HEK293 (cell line): ENCODE results near the gene FLVCR1.
A peak's percentile ranks its signal among the peaks of the same experiment; 100 is the strongest.
"Not testable (repeated sequence)": the region's sequence is repeated elsewhere in the genome, so short reads cannot be mapped to it uniquely, and the experiment has no call there.

Experiments used
- CTCF ChIA-PET: fragments of 350-600 bp; formaldehyde crosslinking; extraction: SDS; loops from one replicate; lab custom pipeline; 2021; ENCODE audit warnings: antibody characterized with exemption; lab: Yijun Ruan, JAX
- POLR2A ChIA-PET: fragments of 300-600 bp; formaldehyde crosslinking; extraction: SDS; loops from one replicate; lab custom pipeline; 2020; ENCODE audit warnings: antibody characterized with exemption, inconsistent platforms; lab: Yijun Ruan, JAX
- H3K27ac ChIP-seq: fragments of 200-500 bp; sonication (Bioruptor generic); 2 replicates; pipeline ENCODE4 v1.5.1; 2014; ENCODE audit warnings: low read depth, low read length, control low read depth, inconsistent platforms; ENCODE audit errors: extremely low read depth
- H3K36me3 ChIP-seq, 2 experiments: fragments of 200-500 bp in 1 of 2; sonication (Bioruptor generic) in 1 of 2; 1 replicate in 1 of 2; 2 replicates in 1 of 2; pipeline ENCODE4 v1.5.1; 2014 to 2017; ENCODE audit warnings: inconsistent platforms in 2 of 2, low read length in 2 of 2; ENCODE audit not compliant: control insufficient read depth in 2 of 2, insufficient read depth in 1 of 2
- H3K4me1 ChIP-seq: fragments of 200-500 bp; sonication (Bioruptor generic); 2 replicates; pipeline ENCODE4 v1.5.1; 2014; ENCODE audit warnings: mild to moderate bottlenecking, low read length, inconsistent platforms; ENCODE audit not compliant: control insufficient read depth, insufficient read depth
- H3K4me3 ChIP-seq: 2 replicates; pipeline ENCODE4 v1.5.1; 2011; ENCODE audit warnings: low read depth, mild to moderate bottlenecking, control low read depth, low read length, moderate library complexity
- H3K9me3 ChIP-seq: fragments of 200-500 bp; sonication (Bioruptor generic); 2 replicates; pipeline ENCODE4 v1.5.1; 2014; ENCODE audit warnings: low read depth, low read length, inconsistent platforms; ENCODE audit not compliant: control insufficient read depth, insufficient read depth
- BCL11A ChIP-seq: fragments of 450-650 bp; formaldehyde crosslinking; IDR thresholded peaks from 2 replicates; pipeline ENCODE4 v1.5.1; 2016; ENCODE audit warnings: low read depth, missing biosample characterization, missing genetic modification characterization
- FEZF1 ChIP-seq: fragments of 450-650 bp; formaldehyde crosslinking; IDR thresholded peaks from 2 replicates; pipeline ENCODE4 v1.5.1; 2016; ENCODE audit warnings: missing biosample characterization, missing genetic modification characterization
- REST ChIP-seq: fragments of 450-650 bp; formaldehyde crosslinking; IDR thresholded peaks from 2 replicates; pipeline ENCODE4 v1.5.1; 2016; ENCODE audit warnings: missing biosample characterization, missing genetic modification characterization
- ZNF138 ChIP-seq: fragments of 450-650 bp; formaldehyde crosslinking; IDR thresholded peaks from 2 replicates; pipeline ENCODE4 v1.5.1; 2016; ENCODE audit warnings: missing biosample characterization, missing genetic modification characterization, borderline replicate concordance
- ZNF140 ChIP-seq: fragments of 450-650 bp; formaldehyde crosslinking; IDR thresholded peaks from 2 replicates; pipeline ENCODE4 v1.5.1; 2016; ENCODE audit warnings: missing biosample characterization, missing genetic modification characterization
- ZNF202 ChIP-seq: fragments of 450-650 bp; formaldehyde crosslinking; IDR thresholded peaks from 2 replicates; pipeline ENCODE4 v1.5.1; 2016; ENCODE audit warnings: missing biosample characterization, missing genetic modification characterization, borderline replicate concordance
- ZNF362 ChIP-seq: fragments of 450-650 bp; formaldehyde crosslinking; IDR thresholded peaks from 2 replicates; pipeline ENCODE4 v1.5.1; 2016; ENCODE audit warnings: missing biosample characterization, missing genetic modification characterization
- ZNF514 ChIP-seq: fragments of 450-650 bp; formaldehyde crosslinking; IDR thresholded peaks from 2 replicates; pipeline ENCODE4 v1.5.1; 2016; ENCODE audit warnings: missing biosample characterization, missing genetic modification characterization
- ZNF596 ChIP-seq: fragments of 450-650 bp; IDR thresholded peaks from 2 replicates; pipeline ENCODE4 v1.5.0; 2018; ENCODE audit warnings: missing biosample characterization, mild to moderate bottlenecking, missing genetic modification characterization, moderate library complexity
- ZNF600 ChIP-seq: fragments of 450-650 bp; formaldehyde crosslinking; IDR thresholded peaks from 2 replicates; pipeline ENCODE4 v1.5.1; 2016; ENCODE audit warnings: missing biosample characterization, missing genetic modification characterization
- ZNF792 ChIP-seq: fragments of 450-650 bp; formaldehyde crosslinking; IDR thresholded peaks from 2 replicates; pipeline ENCODE4 v1.5.1; 2016; ENCODE audit warnings: missing biosample characterization, missing genetic modification characterization

FLVCR1 gene

DNA sequence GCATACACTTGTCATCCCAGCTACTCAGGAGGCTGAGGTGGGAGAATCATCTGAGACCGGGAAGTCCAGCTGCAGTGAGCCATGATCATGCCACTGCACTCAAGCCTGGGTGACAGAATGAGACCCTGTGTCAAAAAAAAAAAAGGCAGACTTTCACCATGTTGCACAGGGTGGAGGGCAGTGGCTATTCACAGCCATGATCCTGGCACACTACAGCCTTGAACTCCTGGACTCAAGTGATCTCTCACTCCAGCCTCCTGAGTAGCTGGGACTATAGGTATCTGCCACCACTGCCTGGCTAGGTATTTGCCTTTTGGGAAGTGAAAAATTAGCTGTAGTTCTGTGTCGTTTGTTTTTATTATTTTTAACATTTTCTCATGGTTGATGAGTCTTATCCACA, 29.7 kb upstream of the FLVCR1 start (continued):
- TF ChIP-seq ZNF202 (tag by site-specific recombination) = no peak
- no peak for TF ChIP-seq ZNF514 (tag by site-specific recombination)
- no peak for TF ChIP-seq ZNF138 (tag by site-specific recombination)
- TF ChIP-seq REST (tag by site-specific recombination) = no peak
- TF ChIP-seq BCL11A (tag by site-specific recombination) = no peak

- H3K36me3 ChIP-seq, H3K27ac ChIP-seq, H3K4me1 ChIP-seq, POLR2A ChIA-PET, H3K9me3 ChIP-seq, H3K4me3 ChIP-seq: not testable (repeated sequence)
- CTCF ChIA-PET = interaction anchor here (0.6 to 0.8 kb wide), 4 partner anchors 9 to 461 kb away, joined by 3 to 6 read pairs (median 3); no protein-coding TSS in a partner anchor
Observed at GRCh38 chr1:212833211-212834207, 24.6 kb upstream of the FLVCR1 start.

GRCh38 chr1:212838145-212838544, 19.9 kb upstream of the FLVCR1 start:
- ChIA-PET POLR2A (interaction anchor here (1.8 kb wide), 1 partner anchor 20 kb away, joined by 6 read pairs; the partner anchor contains the start of gene FLVCR1), CTCF (no interaction called here)
- H3K36me3 ChIP-seq = no peaks in the 10 kb centered on the region
- H3K9me3 ChIP-seq = no peaks in the 10 kb centered on the region
- H3K4me1 ChIP-seq = no peaks in the 10 kb centered on the region
- H3K27ac ChIP-seq = no peak overlapping the region
- no peak for TF ChIP-seq ZNF792 (tag by site-specific recombination)
- no peak for TF ChIP-seq ZNF596
- TF ChIP-seq FEZF1 (tag by site-specific recombination) = no peak
- TF ChIP-seq ZNF140 (tag by site-specific recombination) = no peak
- 0 out of 2 replicates have a peak, but pooled peaks have one; percentile 12 for TF ChIP-seq ZNF362
- H3K4me3 ChIP-seq = no peak overlapping the region

- not testable (repeated sequence) for H3K4me3 ChIP-seq, H3K27ac ChIP-seq, H3K36me3 ChIP-seq, H3K4me1 ChIP-seq, H3K9me3 ChIP-seq
- ChIA-PET CTCF (interaction anchor here (0.5 kb wide), 1 partner anchor 179 kb away, joined by 3 read pairs; no protein-coding TSS in a partner anchor), POLR2A (interaction anchor here (1.3 kb wide), 1 partner anchor 13 kb away, joined by 5 read pairs; the partner anchor contains the start of gene FLVCR1)
- TF ChIP-seq ZNF600 (tag by site-specific recombination) = peak; percentile 97
Observed at GRCh38 chr1:212844521-212844920, 13.6 kb upstream of the FLVCR1 start.
